ENCODE measurements around the gene GPATCH2L.

Gene GPATCH2L

DNA sequence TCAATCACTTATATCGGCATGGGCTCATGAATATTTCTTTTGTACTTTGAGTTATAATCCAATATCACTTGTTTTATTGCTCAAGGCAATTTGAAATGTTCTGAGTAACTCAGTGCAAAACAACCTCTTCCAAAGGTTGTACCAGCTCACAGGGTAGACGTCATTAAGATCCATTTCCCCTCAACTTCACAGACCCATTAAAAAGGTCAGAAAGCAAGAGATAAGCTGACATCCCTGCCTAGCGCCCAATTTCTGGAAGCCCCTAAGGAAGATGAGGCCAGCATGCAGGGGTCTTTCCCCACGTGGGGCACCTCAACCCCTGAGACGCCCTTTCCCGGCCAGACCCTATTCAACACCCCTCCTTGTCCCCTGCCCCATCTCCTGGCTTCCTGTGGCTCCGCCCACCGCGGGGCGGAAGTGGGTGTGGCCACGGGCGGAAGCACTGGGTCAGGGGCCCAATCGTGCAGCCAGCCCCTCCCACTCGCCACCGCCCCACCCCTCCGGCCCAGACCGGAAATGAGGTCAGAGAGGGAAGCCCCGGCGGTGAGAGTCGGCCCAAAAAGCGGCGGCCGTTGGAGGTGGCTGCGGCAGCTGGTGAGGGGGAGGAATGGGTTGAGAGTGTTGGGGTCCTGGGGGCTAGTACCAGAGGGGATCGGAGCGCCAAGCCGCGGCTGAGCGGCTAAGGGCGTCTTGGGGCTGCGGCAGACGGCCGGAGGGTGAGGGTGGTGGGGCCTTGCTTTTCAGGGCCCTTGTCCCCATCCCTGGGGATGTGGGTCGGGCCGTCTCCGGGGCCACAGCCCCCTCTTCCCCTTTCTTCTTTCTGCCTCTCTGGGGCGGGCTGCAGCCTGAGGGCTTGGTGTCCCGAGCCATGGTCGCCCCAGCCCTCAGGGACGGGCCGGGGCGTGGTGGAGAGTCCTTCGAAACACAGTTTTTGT, at the start of gene GPATCH2L (continued):
- TF ChIP-seq, protein P1, sequence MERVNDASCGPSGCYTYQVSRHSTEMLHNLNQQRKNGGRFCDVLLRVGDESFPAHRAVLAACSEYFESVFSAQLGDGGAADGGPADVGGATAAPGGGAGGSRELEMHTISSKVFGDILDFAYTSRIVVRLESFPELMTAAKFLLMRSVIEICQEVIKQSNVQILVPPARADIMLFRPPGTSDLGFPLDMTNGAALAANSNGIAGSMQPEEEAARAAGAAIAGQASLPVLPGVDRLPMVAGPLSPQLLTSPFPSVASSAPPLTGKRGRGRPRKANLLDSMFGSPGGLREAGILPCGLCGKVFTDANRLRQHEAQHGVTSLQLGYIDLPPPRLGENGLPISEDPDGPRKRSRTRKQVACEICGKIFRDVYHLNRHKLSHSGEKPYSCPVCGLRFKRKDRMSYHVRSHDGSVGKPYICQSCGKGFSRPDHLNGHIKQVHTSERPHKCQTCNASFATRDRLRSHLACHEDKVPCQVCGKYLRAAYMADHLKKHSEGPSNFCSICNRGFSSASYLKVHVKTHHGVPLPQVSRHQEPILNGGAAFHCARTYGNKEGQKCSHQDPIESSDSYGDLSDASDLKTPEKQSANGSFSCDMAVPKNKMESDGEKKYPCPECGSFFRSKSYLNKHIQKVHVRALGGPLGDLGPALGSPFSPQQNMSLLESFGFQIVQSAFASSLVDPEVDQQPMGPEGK (tag by site-specific recombination; IDR thresholded peaks at IDR 0.05) = peak; percentile 80
- TF ChIP-seq ZNF140 (tag by site-specific recombination; IDR thresholded peaks at IDR 0.05) = no peak
- TF ChIP-seq GLIS1 (tag by site-specific recombination; IDR thresholded peaks at IDR 0.05) = peak; percentile 24; the same call in 1 of the 2 replicates
- TF ChIP-seq, protein P2, sequence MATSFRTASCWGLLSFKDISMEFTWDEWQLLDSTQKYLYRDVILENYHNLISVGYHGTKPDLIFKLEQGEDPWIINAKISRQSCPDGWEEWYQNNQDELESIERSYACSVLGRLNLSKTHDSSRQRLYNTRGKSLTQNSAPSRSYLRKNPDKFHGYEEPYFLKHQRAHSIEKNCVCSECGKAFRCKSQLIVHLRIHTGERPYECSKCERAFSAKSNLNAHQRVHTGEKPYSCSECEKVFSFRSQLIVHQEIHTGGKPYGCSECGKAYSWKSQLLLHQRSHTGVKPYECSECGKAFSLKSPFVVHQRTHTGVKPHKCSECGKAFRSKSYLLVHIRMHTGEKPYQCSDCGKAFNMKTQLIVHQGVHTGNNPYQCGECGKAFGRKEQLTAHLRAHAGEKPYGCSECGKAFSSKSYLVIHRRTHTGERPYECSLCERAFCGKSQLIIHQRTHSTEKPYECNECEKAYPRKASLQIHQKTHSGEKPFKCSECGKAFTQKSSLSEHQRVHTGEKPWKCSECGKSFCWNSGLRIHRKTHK (tag by site-specific recombination; IDR thresholded peaks at IDR 0.05) = no peak
- TF ChIP-seq, protein P3, sequence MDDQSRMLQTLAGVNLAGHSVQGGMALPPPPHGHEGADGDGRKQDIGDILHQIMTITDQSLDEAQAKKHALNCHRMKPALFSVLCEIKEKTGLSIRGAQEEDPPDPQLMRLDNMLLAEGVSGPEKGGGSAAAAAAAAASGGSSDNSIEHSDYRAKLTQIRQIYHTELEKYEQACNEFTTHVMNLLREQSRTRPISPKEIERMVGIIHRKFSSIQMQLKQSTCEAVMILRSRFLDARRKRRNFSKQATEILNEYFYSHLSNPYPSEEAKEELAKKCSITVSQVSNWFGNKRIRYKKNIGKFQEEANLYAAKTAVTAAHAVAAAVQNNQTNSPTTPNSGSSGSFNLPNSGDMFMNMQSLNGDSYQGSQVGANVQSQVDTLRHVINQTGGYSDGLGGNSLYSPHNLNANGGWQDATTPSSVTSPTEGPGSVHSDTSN (CRISPR knock-in tag; IDR thresholded peaks at IDR 0.05) = no peak
- peak; percentile 84 for TF ChIP-seq ZBTB48 (tag by site-specific recombination; IDR thresholded peaks at IDR 0.05)
- peak; percentile 86 for TF ChIP-seq KLF9 (tag by site-specific recombination; IDR thresholded peaks at IDR 0.05; ENCODE audit: low read depth)
- TF ChIP-seq ZNF169 (tag by site-specific recombination; IDR thresholded peaks at IDR 0.05) = no peak
- no peak for TF ChIP-seq ZNF133 (tag by site-specific recombination; IDR thresholded peaks at IDR 0.05)
- TF ChIP-seq, protein P4, sequence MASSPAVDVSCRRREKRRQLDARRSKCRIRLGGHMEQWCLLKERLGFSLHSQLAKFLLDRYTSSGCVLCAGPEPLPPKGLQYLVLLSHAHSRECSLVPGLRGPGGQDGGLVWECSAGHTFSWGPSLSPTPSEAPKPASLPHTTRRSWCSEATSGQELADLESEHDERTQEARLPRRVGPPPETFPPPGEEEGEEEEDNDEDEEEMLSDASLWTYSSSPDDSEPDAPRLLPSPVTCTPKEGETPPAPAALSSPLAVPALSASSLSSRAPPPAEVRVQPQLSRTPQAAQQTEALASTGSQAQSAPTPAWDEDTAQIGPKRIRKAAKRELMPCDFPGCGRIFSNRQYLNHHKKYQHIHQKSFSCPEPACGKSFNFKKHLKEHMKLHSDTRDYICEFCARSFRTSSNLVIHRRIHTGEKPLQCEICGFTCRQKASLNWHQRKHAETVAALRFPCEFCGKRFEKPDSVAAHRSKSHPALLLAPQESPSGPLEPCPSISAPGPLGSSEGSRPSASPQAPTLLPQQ (tag by site-specific recombination; IDR thresholded peaks at IDR 0.05) = peak; percentile 72
- 0 out of 2 replicates have a peak, but pooled peaks have one; percentile 62 for TF ChIP-seq ZBTB21 (tag by site-specific recombination; IDR thresholded peaks at IDR 0.05)
- TF ChIP-seq, protein P5, sequence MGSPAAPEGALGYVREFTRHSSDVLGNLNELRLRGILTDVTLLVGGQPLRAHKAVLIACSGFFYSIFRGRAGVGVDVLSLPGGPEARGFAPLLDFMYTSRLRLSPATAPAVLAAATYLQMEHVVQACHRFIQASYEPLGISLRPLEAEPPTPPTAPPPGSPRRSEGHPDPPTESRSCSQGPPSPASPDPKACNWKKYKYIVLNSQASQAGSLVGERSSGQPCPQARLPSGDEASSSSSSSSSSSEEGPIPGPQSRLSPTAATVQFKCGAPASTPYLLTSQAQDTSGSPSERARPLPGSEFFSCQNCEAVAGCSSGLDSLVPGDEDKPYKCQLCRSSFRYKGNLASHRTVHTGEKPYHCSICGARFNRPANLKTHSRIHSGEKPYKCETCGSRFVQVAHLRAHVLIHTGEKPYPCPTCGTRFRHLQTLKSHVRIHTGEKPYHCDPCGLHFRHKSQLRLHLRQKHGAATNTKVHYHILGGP (tag by site-specific recombination; IDR thresholded peaks at IDR 0.05) = no peak
- peak; percentile 91 for TF ChIP-seq ZNF629 (tag by site-specific recombination; IDR thresholded peaks at IDR 0.05)
- TF ChIP-seq, protein P6, sequence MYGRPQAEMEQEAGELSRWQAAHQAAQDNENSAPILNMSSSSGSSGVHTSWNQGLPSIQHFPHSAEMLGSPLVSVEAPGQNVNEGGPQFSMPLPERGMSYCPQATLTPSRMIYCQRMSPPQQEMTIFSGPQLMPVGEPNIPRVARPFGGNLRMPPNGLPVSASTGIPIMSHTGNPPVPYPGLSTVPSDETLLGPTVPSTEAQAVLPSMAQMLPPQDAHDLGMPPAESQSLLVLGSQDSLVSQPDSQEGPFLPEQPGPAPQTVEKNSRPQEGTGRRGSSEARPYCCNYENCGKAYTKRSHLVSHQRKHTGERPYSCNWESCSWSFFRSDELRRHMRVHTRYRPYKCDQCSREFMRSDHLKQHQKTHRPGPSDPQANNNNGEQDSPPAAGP (tag by site-specific recombination; IDR thresholded peaks at IDR 0.05) = 0 out of 2 replicates have a peak, but pooled peaks have one; percentile 41
- TF ChIP-seq ZNF311 (tag by site-specific recombination; IDR thresholded peaks at IDR 0.05; ENCODE audit: borderline replicate concordance) = no peak
- no peak for TF ChIP-seq ZNF112 (tag by site-specific recombination; IDR thresholded peaks at IDR 0.05)
- TF ChIP-seq, protein P7, sequence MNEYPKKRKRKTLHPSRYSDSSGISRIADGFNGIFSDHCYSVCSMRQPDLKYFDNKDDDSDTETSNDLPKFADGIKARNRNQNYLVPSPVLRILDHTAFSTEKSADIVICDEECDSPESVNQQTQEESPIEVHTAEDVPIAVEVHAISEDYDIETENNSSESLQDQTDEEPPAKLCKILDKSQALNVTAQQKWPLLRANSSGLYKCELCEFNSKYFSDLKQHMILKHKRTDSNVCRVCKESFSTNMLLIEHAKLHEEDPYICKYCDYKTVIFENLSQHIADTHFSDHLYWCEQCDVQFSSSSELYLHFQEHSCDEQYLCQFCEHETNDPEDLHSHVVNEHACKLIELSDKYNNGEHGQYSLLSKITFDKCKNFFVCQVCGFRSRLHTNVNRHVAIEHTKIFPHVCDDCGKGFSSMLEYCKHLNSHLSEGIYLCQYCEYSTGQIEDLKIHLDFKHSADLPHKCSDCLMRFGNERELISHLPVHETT (tag by site-specific recombination; IDR thresholded peaks at IDR 0.05) = no peak
- TF ChIP-seq, protein P8, sequence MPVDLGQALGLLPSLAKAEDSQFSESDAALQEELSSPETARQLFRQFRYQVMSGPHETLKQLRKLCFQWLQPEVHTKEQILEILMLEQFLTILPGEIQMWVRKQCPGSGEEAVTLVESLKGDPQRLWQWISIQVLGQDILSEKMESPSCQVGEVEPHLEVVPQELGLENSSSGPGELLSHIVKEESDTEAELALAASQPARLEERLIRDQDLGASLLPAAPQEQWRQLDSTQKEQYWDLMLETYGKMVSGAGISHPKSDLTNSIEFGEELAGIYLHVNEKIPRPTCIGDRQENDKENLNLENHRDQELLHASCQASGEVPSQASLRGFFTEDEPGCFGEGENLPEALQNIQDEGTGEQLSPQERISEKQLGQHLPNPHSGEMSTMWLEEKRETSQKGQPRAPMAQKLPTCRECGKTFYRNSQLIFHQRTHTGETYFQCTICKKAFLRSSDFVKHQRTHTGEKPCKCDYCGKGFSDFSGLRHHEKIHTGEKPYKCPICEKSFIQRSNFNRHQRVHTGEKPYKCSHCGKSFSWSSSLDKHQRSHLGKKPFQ (tag by site-specific recombination; IDR thresholded peaks at IDR 0.05) = peak; percentile 28; the same call in 1 of the 2 replicates
- TF ChIP-seq, protein P9, sequence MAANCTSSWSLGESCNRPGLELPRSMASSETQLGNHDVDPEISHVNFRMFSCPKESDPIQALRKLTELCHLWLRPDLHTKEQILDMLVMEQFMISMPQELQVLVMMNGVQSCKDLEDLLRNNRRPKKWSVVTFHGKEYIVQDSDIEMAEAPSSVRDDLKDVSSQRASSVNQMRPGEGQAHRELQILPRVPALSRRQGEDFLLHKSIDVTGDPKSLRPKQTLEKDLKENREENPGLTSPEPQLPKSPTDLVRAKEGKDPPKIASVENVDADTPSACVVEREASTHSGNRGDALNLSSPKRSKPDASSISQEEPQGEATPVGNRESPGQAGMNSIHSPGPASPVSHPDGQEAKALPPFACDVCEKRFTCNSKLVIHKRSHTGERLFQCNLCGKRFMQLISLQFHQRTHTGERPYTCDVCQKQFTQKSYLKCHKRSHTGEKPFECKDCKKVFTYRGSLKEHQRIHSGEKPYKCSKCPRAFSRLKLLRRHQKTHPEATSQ (tag by site-specific recombination; IDR thresholded peaks at IDR 0.05) = no peak
- 0 out of 2 replicates have a peak, but pooled peaks have one; percentile 19 for TF ChIP-seq KLF1 (tag by site-specific recombination; IDR thresholded peaks at IDR 0.05)
- TF ChIP-seq ZNF175 (tag by site-specific recombination; IDR thresholded peaks at IDR 0.05) = no peak
- 0 out of 2 replicates have a peak, but pooled peaks have one; percentile 33 for TF ChIP-seq BCL11A (tag by site-specific recombination; IDR thresholded peaks at IDR 0.05; ENCODE audit: low read depth)
